HG02943 (cell line): ENCODE data around the gene HBEGF.
"Not testable (repeated sequence)": the region's sequence is repeated elsewhere in the genome, so short reads cannot be mapped to it uniquely, and the experiment has no call there.

ENCODE experiments used
- ATAC-seq: cut with Tn5 transposase; IDR thresholded peaks from one replicate; pipeline ENCODE4 v1.9.1; 2021; ENCODE audit warnings: mild to moderate bottlenecking, low read depth, moderate library complexity; ENCODE audit not compliant: unreplicated experiment

The HBEGF gene

GRCh38 chr5:140361901-140362300, 15.5 kb upstream of the HBEGF start:
- ATAC-seq = no peak

- ATAC-seq = no peak
Observed at GRCh38 chr5:140360681-140361479, 14.5 kb upstream of the HBEGF start.

GRCh38 chr5:140360101-140360500, 13.7 kb upstream of the HBEGF start, which contains the start of gene SLC4A9:
Gene SLC4A9, plus strand, starts transcription at chr5:140360194. Its CDS starts 43 bp downstream, at chr5:140360237.
- ATAC-seq = no peak

GRCh38 chr5:140358738-140359310, 12.4 kb upstream of the HBEGF start:
- no peak for ATAC-seq

- peak; percentile 89 for ATAC-seq
Observed at GRCh38 chr5:140357726-140358093, 11.3 kb upstream of the HBEGF start.

- peak; percentile 18 for ATAC-seq
Observed at GRCh38 chr5:140356853-140357725, 10.7 kb upstream of the HBEGF start.

- ATAC-seq = no peak
Observed at GRCh38 chr5:140355546-140355945, 9.1 kb upstream of the HBEGF start.

GRCh38 chr5:140351609-140352334, 5.4 kb upstream of the HBEGF start:
- ATAC-seq = no peak

- ATAC-seq = no peak
Observed at GRCh38 chr5:140349244-140349643, 2.8 kb upstream of the HBEGF start.

- ATAC-seq = no peak
Observed at GRCh38 chr5:140348104-140348503, 1.7 kb upstream of the HBEGF start.

- no peak for ATAC-seq
Observed at GRCh38 chr5:140347360-140347759, 957 bp upstream of the HBEGF start.

- peak; percentile 17 for ATAC-seq
Observed at GRCh38 chr5:140345919-140346347, 470 bp downstream of the HBEGF start.

GRCh38 chr5:140344683-140345423, 1.6 kb downstream of the HBEGF start:
- no peak for ATAC-seq

- ATAC-seq = not testable (repeated sequence)
Observed at GRCh38 chr5:140343849-140344248, 2.6 kb downstream of the HBEGF start.

- no peak for ATAC-seq
Observed at GRCh38 chr5:140342896-140343295, 3.5 kb downstream of the HBEGF start.

- no peak for ATAC-seq
Observed at GRCh38 chr5:140342287-140342686, 4.1 kb downstream of the HBEGF start.

- no peak for ATAC-seq
Observed at GRCh38 chr5:140341591-140341990, 4.8 kb downstream of the HBEGF start.

- no peak for ATAC-seq
Observed at GRCh38 chr5:140340605-140341121, 5.7 kb downstream of the HBEGF start.

- no peak for ATAC-seq
Observed at GRCh38 chr5:140339636-140340035, 6.8 kb downstream of the HBEGF start.

- no peak for ATAC-seq
Observed at GRCh38 chr5:140338908-140339307, 7.5 kb downstream of the HBEGF start.
